GM21825 (cell line): ENCODE results near the gene NEURL3.
"Not testable (repeated sequence)": the region's sequence is repeated elsewhere in the genome, so short reads cannot be mapped to it uniquely, and the experiment has no call there.

Experiments used
- ATAC-seq: cut with Tn5 transposase; IDR thresholded peaks from one replicate; pipeline ENCODE4 v1.9.1; 2021; ENCODE audit warnings: mild to moderate bottlenecking, moderate library complexity; ENCODE audit not compliant: unreplicated experiment

NEURL3 gene

DNA sequence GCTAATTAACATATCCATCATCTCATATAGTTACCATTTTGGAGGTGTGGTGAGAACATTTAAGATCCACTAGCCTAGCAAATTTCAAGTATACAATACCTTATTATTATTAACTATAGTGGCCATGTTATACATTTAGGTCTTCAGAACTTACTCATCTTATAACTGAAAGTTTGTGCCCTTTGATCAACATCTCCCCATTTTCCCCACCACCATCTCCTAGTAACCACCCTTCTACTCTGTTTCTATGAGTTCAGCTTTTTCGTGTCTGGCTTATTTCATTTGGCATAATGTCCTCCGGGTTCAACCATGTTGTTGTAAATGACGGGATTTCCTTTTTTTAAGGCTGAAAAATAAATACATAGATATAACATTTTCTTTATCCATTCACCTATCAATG lies 15.9 kb downstream of the NEURL3 start:
- no peak for ATAC-seq

GRCh38 chr2:96486696-96487095 lies 18.5 kb downstream of the NEURL3 start:
- ATAC-seq, result no peak

- ATAC-seq, result peak; percentile 76
Observed at GRCh38 chr2:96485751-96486651, 19.2 kb downstream of the NEURL3 start.

DNA sequence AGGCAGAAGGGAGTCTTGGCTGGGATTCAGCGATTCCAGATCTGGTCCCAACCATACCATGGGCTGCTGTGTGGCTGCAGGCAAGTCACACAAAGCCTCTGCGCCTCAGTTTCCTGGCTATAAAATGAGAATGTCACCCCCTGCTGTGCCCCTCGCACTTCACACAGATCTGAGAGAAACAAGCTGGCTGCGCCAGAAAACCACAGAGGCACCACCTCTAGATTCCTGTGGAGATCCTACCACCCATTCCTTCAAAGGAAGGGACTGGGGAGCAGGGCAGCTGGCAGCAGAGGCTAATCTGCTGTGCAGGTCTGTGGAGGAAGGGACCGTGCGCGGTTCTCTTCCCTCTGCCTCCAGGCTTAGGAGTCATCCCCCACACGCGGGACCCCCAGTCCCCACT lies 19.8 kb downstream of the NEURL3 start:
- ATAC-seq, result no peak

DNA sequence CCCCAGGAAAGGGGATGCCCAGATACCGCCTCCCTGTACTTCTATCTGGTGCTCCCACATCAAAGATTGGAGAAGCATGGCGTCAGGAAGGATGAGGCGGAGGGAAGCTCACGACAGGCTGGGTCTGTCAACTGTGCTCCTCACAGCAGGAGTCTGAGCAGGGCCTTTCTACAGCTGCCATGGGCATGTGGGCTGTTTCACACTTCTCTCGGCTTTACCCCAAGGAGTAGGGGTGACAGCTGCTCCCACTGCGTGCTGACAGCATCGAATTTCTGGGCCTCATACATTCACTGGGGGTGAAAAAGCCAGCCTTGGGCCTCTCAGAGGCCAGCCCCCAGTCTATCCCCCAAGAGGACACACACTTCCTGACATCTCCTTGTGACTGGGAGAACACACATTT lies 21.1 kb downstream of the NEURL3 start:
- no peak for ATAC-seq

GRCh38 chr2:96477458-96477857 lies 27.7 kb downstream of the NEURL3 start:
- ATAC-seq, result no peak

DNA sequence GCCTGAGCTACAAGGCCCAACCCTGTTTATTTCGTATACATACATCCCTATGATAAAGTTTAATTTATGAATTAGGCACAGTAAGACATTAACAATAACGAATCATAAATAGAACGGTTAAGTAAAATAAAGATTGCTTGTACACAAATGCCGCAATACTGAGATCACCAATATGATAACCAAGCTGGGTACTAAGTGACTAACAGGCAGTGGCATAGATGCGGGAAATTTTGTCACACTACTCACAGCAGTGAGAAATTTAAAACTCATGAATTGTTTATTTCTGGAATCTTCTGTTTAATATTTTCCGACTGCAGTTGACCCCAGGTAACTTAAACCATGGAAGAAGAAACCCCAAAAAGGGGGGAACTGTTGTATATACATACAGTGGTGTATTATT lies 33.4 kb downstream of the NEURL3 start:
- ATAC-seq, result no peak

GRCh38 chr2:96470636-96471035 lies 34.5 kb downstream of the NEURL3 start:
- no peak for ATAC-seq

- ATAC-seq, result no peak
Observed at GRCh38 chr2:96470109-96470508, 35.0 kb downstream of the NEURL3 start.

DNA sequence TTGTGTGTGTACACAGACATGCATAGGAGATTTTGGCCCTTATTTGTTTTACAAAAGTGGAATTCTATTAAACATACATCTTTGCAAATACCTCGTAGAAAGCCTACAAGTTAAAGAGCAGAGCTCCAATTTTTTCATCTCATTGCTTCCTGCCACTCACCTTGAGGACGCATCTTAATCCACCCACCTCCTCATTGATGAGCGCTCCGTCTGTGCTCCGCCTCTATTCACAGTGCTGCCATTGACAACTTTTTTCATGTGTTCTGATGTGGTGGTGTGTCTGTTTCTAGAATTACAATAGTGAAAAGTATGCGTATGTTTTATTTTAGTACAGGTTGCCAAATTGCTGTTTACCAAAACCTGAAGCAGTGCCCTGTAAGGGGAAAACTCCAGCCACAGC lies 36.3 kb downstream of the NEURL3 start:
- no peak for ATAC-seq

- ATAC-seq, result no peak
Observed at GRCh38 chr2:96464651-96465050, 40.5 kb downstream of the NEURL3 start.

- ATAC-seq, result no peak
Observed at GRCh38 chr2:96464061-96464460, 41.1 kb downstream of the NEURL3 start.

GRCh38 chr2:96463119-96463518 lies 42.0 kb downstream of the NEURL3 start:
- no peak for ATAC-seq

DNA sequence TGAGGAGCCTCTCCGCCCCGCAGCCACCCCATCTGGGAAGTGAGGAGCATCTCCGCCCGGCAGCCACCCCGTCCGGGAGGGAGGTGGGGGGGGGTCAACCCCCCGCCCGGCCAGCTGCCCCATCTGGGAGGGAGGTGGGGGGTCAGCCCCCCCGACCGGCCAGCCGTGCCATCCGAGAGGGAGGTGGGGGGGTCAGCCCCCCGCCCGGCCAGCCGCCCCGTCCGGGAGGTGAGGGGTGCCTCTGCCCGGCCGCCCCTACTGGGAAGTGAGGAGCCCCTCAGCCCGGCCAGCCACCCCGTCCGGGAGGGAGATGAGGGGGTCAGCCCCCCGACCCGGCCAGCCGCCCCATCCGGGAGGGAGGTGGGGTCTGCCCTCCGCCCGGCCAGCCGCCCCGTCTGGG lies 43.5 kb downstream of the NEURL3 start:
- ATAC-seq, result not testable (repeated sequence)

GRCh38 chr2:96452053-96452452 lies 53.1 kb downstream of the NEURL3 start:
- ATAC-seq, result no peak

DNA sequence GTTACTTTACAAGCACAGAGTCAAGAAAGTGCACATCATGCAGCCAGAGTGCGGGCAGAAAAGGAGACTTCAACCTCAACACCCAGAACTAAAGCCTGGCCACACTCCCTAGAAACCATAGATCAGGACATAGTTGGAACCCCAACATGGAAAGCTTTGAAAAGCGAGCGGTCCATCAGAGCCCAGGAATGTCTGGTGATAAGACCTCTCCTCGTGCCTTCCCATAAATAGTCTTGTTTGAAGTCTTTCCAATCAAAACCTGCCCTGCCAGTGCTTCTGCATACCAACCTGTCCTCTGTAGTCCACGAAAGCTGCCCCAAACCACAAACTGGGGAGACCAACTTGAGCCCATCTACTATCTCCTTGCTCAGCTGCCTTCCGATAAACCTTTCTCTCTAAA lies 55.5 kb downstream of the NEURL3 start:
- ATAC-seq, result no peak

GRCh38 chr2:96449174-96449573 lies 56.0 kb downstream of the NEURL3 start:
- no peak for ATAC-seq

GRCh38 chr2:96447726-96448125 lies 57.4 kb downstream of the NEURL3 start:
- ATAC-seq, result no peak
